Pancreas (tissue), 10 donors: Measurements from ENCODE around the gene P4HTM. TPM values are rescaled to one million over a fixed set of nuclear protein-coding genes. Genes with fewer than 3 reads are reported as not detected.
A peak's percentile ranks its signal among the peaks of the same experiment; 100 is the strongest.

Experiments
- ATAC-seq, 4 donors: fragments of 200-7000 bp; cut with Tn5 transposase; one replicate each; pipeline versions ENCODE4 v1.8.0 to v1.9.1; 2020; ENCODE audit warnings: mild to moderate bottlenecking in 4 of 4, moderate library complexity in 4 of 4
- DNase-seq, 6 donors: peaks; one replicate each; pipeline ENCODE4 v3.0.0-alpha.2; 2020
- FAIRE-seq: peaks from 2 replicates; lab custom pipeline; 2012; peaks lifted over from hg19 to GRCh38; lab: Jason Lieb, UNC
- H3K27ac ChIP-seq, 4 donors: fragments of 200-600 bp; sonication (generic); 1 replicate in 3 of 4; 2 replicates in 1 of 4; pipeline versions ENCODE4 v1.5.0 to v1.8.0; 2020
- H3K27me3 ChIP-seq, 4 donors: fragments of 200-600 bp; one replicate each; pipeline ENCODE4 v1.8.0; 2021
- H3K36me3 ChIP-seq, 3 donors: fragments of 200-600 bp; sonication (generic) in 1 of 3; one replicate each; pipeline versions ENCODE4 v1.5.0 to v1.8.0; 2020 to 2021
- H3K4me1 ChIP-seq, 3 donors: fragments of 200-600 bp; one replicate each; pipeline ENCODE4 v1.8.0; 2021
- H3K4me3 ChIP-seq, 4 donors: fragments of 200-600 bp; sonication (generic) in 2 of 4; one replicate each; pipeline versions ENCODE4 v1.5.0 to v1.8.0; 2020 to 2021
- H3K9me3 ChIP-seq, 4 donors: fragments of 200-600 bp; one replicate each; pipeline ENCODE4 v1.8.0; 2021
- WGBS, 2 donors: extraction: QIAGEN DNeasy Blood & Tissue Kit; methylation state at CpG; one replicate each; pipeline ENCODE4 v1.1.7; 2013; 5-methylcytosine and 5-hydroxymethylcytosine counted together
- intact Hi-C, 3 donors: fragments of 100-400 bp; cut with DNase I; formaldehyde crosslinking; loops; one replicate each; pipeline versions ENCODE4 v1.11.1 to v1.14.2; 2022
- polyA plus RNA-seq, 2 donors: library from polyadenylated mRNA; stranded (reverse); fragments of 200-250 nt; gene quantifications; one replicate each; pipeline ENCODE4 v1.2.3, GENCODE V29; 2013
- total RNA-seq, 6 donors: library from RNA; stranded (reverse); fragmentation: NEBNext Ultra II Directional in 4 of 6; extraction: Animal tissue kit (Norgen Biotek cat#: 25700) in 4 of 6; gene quantifications; one replicate each; pipeline versions ENCODE4 v1.2.1 to v1.2.4, GENCODE V29; 2021 to 2023
- TF ChIP-seq, protein P1 (sequence below), 4 donors: fragments of 200-600 bp; sonication (generic) in 3 of 4; IDR thresholded peaks; one replicate each; pipeline versions ENCODE4 v1.5.0 to v1.8.0; 2021; ENCODE audit warnings: antibody characterized with exemption in 4 of 4
- donor health status: healthy with polysubstance abuse.
- donor health status: DM: no; HTN: no; CAD: no; lungs with moderate emphysema.
- donor health status: DM: no; HTN: no; CAD: no.
- donor health status: control.
- donor health status: control.
- donor health status: Bipolar disorder and iron deficiency.
- donor health status: DM: yes; HTN: yes; CAD: no.
- donor health status: DM: no; HTN: no; CAD: no.
- donor health status: DM: no; HTN: no; CAD: no.
- donor health status: DM: yes; HTN: yes; CAD: no.

P4HTM gene
- total and polyA plus RNA-seq, 8 donors: 29.9 to 108 (median 41.4) TPM

DNA sequence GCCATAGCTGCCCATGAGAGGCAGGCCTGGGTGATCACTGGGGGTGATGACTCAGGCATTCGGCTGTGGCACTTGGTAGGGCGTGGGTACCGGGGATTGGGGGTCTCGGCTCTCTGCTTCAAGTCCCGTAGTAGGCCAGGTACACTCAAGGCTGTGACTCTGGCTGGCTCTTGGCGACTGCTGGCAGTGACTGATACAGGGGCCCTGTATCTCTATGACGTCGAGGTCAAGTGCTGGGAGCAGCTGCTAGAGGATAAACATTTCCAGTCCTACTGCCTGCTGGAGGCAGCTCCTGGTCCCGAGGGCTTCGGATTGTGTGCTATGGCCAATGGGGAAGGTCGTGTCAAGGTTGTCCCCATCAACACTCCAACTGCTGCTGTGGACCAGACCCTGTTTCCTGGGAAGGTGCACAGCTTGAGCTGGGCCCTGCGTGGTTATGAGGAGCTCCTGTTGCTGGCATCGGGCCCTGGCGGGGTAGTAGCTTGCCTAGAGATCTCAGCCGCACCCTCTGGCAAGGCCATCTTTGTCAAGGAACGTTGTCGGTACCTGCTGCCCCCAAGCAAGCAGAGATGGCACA, 22.5 kb downstream of the P4HTM start:
- no peak for FAIRE-seq
- peak; percentile 5 to 31 (median 14) for ATAC-seq
- peak in 4 of 6 donors; percentile 61 to 83 (median 70) for DNase-seq
- Histone ChIP-seq H3K4me1 (peaks cover 0 to 17% (median 15%) of the 10 kb centered on the region in 3 donors), H3K9me3 (no peaks in the 10 kb centered on the region), H3K27me3 (no peaks in the 10 kb centered on the region), H3K27ac (peak overlapping the region in 2 of 4 donors; percentile 10 to 15), H3K36me3 (peaks cover 0 to 20% (median 11%) of the 10 kb centered on the region in 3 donors), H3K4me3 (no peak overlapping the region)
- 34 to 37% methylated on average over 17 of the region's 17 CpGs for WGBS, 2 donors
- intact Hi-C loops: no loop called here
- TF ChIP-seq, protein P1, sequence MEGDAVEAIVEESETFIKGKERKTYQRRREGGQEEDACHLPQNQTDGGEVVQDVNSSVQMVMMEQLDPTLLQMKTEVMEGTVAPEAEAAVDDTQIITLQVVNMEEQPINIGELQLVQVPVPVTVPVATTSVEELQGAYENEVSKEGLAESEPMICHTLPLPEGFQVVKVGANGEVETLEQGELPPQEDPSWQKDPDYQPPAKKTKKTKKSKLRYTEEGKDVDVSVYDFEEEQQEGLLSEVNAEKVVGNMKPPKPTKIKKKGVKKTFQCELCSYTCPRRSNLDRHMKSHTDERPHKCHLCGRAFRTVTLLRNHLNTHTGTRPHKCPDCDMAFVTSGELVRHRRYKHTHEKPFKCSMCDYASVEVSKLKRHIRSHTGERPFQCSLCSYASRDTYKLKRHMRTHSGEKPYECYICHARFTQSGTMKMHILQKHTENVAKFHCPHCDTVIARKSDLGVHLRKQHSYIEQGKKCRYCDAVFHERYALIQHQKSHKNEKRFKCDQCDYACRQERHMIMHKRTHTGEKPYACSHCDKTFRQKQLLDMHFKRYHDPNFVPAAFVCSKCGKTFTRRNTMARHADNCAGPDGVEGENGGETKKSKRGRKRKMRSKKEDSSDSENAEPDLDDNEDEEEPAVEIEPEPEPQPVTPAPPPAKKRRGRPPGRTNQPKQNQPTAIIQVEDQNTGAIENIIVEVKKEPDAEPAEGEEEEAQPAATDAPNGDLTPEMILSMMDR (IDR thresholded peaks at IDR 0.05): no peak

- no peak overlapping the region for H3K4me3 ChIP-seq
- ATAC-seq (no peak), DNase-seq (peak in 2 of 6 donors; percentile 11 to 55), FAIRE-seq (no peak)
- no peaks in the 10 kb centered on the region for H3K9me3 ChIP-seq
- TF ChIP-seq, protein P1 (IDR thresholded peaks at IDR 0.05): no peak
- WGBS, 2 donors: 77 to 86% methylated on average over 19 of the region's 19 CpGs
- H3K27ac ChIP-seq: no peak overlapping the region
- H3K27me3 ChIP-seq: no peaks in the 10 kb centered on the region
- intact Hi-C loops: no loop called here
- peaks cover 0 to 17% (median 14%) of the 10 kb centered on the region in 3 donors for H3K4me1 ChIP-seq
- H3K36me3 ChIP-seq: peaks cover 0 to 20% (median 11%) of the 10 kb centered on the region in 3 donors
Observed at GRCh38 chr3:49013113-49013737, 23.2 kb downstream of the P4HTM start.

GRCh38 chr3:49013738-49014660, 24.0 kb downstream of the P4HTM start:
- Histone ChIP-seq H3K4me3 (no peak overlapping the region), H3K4me1 (peaks cover 2 to 17% (median 13%) of the 10 kb centered on the region in 3 donors), H3K9me3 (no peaks in the 10 kb centered on the region), H3K27ac (no peak overlapping the region), H3K36me3 (peaks cover 0 to 20% (median 11%) of the 10 kb centered on the region in 3 donors), H3K27me3 (no peaks in the 10 kb centered on the region)
- FAIRE-seq (no peak), DNase-seq (peak in 4 of 6 donors; percentile 21 to 83 (median 68)), ATAC-seq (peak in 3 of 4 donors; percentile 13 to 30 (median 24))
- TF ChIP-seq, protein P1 (IDR thresholded peaks at IDR 0.05): peak in 2 of 4 donors; percentile 30 to 33
- 85 to 86% methylated on average over 24 of the region's 24 CpGs for WGBS, 2 donors
- intact Hi-C loops: no loop called here

GRCh38 chr3:49015072-49015471, 25.0 kb downstream of the P4HTM start:
- WGBS, 2 donors: 79 to 83% methylated on average over 8 of the region's 8 CpGs
- TF ChIP-seq, protein P1 (IDR thresholded peaks at IDR 0.05): no peak
- FAIRE-seq: no peak

More at GRCh38 chr3:49015072-49015471, 25.0 kb downstream of the P4HTM start:
- intact Hi-C loops: no loop called here
- H3K4me1 ChIP-seq: peaks cover 7 to 24% (median 17%) of the 10 kb centered on the region in 3 donors
- DNase-seq (peak in 2 of 6 donors; percentile 22 to 68), ATAC-seq (no peak)
- peaks cover 0 to 20% (median 11%) of the 10 kb centered on the region in 3 donors for H3K36me3 ChIP-seq
- no peaks in the 10 kb centered on the region for H3K27me3 ChIP-seq
- no peak overlapping the region for H3K27ac ChIP-seq
- no peaks in the 10 kb centered on the region for H3K9me3 ChIP-seq
- no peak overlapping the region for H3K4me3 ChIP-seq
